HG03457 (cell line): ENCODE data around the gene DIAPH2.
"Not testable (repeated sequence)": the region's sequence is repeated elsewhere in the genome, so short reads cannot be mapped to it uniquely, and the experiment has no call there.

ENCODE experiments used
- ATAC-seq: cut with Tn5 transposase; IDR thresholded peaks from one replicate; pipeline ENCODE4 v1.9.1; 2021; ENCODE audit warnings: moderate number of reproducible peaks; ENCODE audit not compliant: unreplicated experiment

DIAPH2 gene

DNA sequence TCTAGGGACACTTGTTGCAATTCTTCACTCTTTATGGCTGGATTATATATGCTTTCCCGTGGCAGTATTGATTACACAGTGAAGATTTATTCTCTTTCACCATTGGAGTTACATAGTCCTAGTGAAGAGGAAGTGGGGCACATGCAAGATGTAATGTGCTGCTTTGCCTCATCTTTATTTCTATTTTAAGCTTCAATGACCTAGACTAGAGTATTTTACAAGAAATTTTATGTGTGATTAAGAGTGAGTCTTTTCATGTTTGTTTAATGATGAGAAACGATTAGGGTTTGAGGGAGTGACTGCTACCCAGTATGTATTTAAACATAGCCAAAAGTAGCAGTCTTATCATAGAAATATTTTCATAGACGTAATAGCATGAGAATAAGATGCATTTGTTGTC, 30.8 kb downstream of the DIAPH2 start:
- ATAC-seq, result no peak

DNA sequence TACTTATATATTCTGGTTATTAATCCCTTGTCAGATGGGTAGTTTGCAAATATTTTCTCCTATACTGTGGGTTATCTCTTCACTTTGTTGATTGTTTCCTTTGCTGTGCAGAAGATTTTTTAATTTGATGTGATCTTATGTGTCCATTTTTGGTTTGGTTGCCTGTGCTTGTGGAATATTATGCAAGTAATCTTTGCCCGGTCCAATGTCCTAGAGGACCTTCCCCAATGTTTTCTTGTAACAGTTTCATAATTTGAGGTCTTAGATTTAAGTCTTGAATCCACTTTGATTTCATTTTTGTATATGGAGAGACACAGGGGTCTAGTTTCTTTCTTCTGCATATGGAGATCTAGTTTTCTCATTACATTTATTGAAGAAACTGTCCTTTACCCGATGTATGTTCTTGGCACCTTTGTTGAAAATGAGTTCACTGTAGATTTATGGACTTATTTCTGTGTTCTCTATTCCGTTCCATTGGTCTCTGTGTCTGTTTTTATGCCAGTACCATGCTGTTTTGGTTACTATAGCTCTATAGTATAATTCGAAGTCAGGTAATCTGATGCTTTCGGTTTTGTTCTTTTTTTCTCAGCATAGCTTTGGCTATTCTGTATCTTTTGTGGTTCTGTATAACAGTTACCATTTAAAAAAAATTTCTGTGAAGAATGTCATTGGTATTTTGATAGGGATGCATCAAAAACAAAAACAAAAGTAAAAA, 34.7 kb downstream of the DIAPH2 start:
- no peak for ATAC-seq

DNA sequence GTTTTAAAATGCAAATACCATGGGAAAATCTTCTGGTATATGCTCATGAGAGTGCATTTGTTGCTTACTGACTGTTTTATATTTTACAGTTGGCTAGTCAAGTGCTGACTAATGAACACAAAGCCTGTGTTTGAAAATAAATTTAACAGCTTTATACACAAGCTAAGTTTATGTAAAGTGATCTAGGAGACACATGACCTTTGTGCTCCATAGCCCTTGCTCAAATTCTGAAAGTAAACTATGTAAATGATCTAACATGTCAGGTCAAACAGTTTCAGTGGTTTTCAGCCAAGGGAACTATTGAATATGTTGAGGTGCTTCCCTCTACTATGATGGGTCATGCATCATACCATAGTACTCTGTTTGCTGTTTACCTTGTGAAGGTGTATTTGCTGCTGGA, 36.7 kb downstream of the DIAPH2 start:
- peak; percentile 99 for ATAC-seq

DNA sequence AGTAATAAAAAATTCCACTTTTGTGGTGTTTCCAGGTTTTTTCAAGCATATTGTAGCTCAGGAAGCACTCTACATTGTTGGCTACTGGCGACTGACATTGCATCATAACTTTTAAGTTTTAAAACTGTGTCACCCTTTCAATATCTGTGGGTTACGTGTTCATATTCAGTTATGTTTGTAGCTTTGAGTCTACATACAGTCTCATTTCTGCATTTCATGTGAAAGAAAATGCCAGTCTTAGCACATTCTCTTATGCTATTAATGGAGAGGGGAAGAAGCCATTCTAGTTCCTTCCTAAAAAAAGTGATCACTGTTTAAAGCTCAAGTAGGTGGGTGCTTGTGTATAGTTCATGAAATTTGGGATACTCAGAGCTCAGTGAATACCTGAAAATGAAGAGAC, 38.1 kb downstream of the DIAPH2 start:
- ATAC-seq, result no peak

DNA sequence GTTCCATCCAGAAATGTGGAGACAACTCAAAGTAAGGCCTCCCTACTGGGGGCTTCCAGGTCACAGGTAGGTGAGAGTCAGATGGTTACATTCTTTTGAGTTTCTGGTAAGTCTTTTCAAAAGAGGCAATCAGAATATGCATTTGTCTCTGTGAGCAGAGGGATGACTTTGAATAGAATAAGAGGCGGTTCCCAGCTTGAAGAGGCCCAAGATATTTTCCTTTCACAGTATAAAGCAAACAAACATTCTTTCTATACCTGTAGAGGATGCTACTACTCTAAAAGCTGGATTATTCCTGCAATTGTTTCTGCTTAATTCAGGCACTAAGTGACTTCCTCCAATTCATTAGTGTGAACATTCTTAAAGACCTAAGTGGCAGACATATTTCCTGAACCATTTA, 44.4 kb downstream of the DIAPH2 start:
- ATAC-seq, result no peak

DNA sequence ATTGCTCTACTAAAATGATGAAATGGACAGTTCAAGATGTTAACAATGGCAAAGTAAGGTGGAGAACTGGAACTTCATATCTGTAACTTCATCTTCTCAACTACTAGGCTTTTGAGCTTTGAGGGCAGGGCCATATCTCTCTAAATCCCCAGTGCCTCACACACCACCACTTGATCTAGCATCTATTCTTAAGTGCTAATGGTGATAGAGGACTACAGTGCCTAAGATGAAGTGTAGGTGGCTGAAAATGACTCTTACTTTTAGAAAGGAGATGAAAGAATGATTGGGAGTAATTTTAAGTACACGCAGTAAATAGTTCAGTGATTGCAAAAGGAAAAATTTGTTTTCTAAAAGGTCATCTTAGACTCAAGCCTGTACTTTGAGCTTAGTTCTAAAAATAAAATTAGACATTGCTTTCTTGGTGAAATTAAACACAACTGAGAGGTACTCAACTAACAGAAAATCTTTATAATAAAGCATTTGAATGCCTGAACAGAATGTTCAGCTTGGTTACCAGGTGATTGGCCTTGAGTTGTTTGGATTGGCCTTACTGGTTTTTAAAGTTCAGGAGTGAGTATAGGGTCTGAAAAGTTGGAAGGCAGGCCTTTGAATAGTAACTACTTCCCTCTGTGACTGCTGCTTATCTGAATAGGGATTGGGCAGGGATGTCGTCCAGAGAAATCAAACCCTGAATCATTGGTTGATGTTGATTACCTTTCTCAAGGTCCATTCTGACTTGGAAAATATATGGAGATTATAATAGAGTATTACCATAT, 45.4 kb downstream of the DIAPH2 start:
- no peak for ATAC-seq

DNA sequence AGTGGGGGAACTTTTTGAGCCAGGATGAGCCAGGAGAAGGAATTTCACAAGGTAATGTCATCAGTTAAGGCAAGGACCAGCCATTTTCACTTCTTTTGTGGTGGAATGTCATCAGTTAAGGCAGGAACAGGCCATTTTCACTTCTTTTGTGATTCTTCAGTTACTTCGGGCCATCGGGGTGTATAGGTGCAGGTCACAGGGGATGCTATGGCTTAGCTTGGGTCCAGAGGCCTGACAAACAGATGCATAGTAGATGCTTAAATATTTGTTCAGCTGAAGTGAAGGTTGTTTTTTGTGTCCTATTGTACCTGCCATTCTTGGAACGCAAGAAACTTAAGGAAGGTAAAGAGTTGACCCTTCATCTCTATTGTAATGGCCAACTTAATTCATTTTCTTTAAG, 46.4 kb downstream of the DIAPH2 start:
- ATAC-seq, result not testable (repeated sequence)

DNA sequence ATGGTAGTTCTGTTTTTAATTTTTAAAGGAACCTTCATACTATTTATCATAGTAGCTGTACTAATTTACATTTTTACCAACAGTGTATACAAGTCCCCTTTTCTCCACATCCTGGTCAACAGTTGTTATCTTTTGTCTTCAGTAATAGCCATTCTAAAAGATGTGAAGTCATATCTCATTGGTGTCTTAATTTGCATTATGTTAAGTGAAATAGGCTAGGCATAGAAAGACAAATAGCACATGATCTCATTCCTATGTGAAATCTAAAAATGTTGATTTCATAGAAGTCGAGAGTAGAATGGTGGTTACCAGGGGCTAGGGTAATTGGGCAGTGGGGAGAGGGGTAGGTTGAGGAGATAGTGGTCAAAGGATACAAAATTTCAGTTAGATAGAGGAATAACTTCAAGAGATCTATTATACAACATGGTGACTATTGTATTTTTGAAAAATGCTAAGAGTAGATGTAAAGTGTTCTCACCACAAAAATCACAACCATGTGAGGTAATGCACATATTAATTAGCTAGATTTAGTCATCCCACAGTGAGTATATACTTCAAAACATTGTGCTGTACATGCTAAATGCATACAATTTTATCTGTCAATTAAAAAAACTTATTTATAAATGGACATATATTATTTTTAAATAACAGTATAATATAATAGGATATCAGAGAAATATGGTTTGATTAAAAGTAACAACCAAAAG, 58.9 kb downstream of the DIAPH2 start:
- ATAC-seq, result no peak

DNA sequence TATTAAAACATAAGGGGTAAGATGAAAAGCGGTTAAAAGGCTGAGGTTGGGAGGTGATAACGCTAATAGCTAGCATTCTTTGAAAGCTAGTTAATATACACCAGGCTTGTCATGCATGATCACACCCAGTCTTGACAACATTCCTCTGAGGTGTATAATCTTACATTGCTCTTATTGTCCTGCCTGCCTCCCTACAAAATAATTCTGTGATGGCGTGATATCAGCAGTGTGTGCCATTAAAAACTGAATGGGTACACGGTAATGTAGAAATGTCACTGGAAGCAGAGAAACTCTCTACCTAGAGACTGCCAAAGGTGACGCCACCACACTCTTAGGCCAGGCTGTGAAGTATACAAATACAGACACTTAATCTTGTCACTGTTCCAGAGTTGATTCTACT, 68.1 kb downstream of the DIAPH2 start:
- no peak for ATAC-seq

DNA sequence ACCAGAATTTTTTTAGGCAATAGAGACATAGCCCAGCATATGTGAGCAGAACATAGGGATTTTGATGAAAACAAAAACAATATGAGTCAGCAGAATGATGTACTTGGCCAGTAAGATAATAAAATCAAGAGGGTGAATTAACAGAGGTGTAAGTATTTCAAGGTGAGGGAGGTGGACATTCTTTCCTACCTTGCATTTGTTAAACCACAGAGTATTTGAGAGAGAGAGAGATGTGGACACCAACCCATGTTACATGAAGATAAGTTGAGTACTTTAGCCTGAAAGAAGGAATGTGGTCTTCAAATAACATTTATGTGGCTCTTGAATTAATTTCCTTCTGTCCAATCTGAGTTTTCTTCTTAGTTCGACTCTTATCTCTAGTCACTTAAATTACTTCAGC, 68.6 kb downstream of the DIAPH2 start:
- no peak for ATAC-seq

DNA sequence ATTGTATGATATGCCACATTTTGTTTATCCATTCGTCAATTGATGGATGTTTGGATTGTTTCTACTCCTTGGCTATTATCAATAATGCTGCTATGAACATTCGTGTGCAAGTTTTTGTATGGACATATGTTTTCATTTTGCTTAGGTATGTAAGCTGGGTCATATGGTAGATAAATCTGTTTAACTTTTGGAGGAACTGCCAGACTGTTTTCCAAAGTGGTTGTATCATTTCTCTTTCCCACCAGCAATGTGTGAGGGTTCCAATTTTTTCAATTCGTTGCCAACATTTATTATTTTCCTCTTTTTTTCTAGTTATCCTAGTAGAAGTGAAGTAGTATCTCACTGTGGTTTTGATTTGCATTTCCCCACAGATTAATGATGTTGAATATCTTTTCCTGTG, 71.8 kb downstream of the DIAPH2 start:
- no peak for ATAC-seq

DNA sequence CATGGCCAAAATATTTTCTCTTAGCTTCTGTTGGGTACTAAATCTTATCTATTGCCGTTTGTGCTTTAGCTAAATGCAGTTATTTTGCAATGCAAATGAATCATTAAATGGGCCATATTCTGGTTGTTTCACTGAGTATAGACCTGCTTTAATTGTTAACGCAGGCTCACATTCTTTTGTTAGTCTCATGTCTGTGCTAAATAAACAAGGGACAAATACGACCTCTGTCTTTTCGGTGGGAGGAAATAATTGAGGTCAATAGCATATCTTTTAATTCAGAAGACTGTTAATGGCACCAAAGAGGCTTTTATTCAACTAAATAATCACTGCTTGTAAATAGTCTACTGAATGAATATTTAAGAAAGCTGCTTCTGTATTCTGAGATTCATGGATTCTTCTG, 76.9 kb downstream of the DIAPH2 start:
- ATAC-seq, result no peak

DNA sequence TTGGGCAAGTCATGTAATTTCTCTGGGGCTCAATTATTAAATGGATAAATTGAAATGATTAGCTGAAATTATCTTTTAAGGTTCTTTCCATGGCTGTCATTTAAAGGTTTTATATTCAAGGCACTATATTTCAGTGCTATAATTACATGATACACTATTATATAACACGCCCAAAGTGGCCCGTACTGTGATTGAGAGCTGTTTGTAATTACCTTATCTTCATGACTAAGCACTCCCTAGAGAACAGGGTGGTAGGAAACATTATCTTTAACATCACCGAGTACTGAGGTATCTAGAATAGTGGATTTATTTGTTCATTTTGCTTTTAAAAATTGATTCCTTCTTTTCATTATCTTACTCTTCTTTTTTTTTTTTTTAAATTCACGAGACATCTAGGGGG, 79.0 kb downstream of the DIAPH2 start:
- ATAC-seq, result no peak

DNA sequence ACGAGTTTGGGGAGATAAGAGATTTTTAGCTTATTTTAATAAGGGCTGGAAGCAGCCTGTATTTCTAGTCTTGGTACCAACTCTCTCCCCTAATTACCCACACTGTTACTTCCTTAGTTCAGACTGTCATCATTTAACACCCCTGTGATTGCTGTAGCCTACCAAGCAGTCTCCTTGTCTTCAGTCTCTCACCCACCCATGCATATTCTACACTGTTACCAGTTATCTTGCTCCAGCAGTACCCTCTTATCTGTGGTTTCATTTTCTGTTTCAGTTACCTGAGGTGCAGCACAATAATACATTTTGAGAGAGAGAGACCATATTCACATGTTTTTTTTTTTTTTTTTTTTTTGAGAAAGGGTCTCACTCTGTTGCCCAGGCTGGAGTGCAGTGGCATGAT, 80.2 kb downstream of the DIAPH2 start:
- ATAC-seq, result peak; percentile 61

DNA sequence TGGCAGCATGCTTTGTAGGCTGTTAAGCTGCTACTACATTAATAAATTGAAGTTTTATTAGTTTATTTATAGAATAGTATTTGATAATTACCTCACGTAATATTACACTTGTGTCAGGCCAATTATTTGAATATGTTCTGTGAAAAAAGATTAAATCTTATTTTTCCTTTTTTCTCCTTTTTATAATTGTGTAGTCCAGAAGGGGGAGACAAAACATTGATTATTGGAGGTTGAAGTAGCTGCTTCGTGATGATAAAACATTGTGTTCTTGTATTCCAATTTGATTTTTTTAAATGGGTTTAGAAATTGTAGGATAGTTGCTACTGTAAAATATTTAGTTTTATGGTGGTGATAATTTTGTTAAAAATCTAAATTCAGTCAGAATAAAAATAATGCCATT, 85.7 kb downstream of the DIAPH2 start:
- ATAC-seq, result no peak

DNA sequence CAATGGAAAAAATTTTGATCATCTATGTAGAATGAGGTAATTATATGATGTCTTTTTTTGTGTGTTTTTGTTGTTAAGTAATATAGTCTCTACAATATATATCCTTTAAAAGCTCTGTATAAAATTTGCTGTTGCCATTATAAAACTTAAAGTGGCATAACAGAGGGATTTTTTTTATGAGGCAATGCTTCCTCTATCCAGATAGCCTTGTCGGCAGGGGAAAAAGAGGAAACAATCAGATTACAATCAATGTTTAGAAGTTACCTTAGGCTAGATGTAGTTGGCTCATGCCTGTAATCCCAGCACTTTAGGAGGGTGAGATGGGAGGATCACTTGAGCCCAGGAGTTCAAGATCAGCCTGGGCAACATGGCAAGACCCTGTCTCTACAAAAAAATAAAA, 86.8 kb downstream of the DIAPH2 start:
- ATAC-seq, result no peak

DNA sequence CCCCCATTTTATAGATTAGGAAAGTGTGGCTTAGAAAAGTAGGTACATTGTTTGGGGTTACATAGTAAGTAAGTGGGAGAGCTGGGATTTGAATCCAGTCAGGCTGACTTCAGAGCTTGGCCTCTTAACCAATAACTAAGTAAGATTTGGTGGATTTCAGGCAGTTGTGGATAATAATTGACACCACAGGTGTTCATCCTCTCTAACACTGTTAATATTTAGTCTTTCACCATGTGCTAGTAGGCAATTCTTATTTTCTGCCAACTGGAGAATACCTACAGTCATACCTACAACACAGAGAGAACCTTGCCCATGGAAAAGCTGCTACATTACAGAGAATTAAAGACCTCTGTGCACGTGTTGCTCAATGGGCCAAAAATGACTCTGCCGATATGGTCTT, 89.5 kb downstream of the DIAPH2 start:
- no peak for ATAC-seq

DNA sequence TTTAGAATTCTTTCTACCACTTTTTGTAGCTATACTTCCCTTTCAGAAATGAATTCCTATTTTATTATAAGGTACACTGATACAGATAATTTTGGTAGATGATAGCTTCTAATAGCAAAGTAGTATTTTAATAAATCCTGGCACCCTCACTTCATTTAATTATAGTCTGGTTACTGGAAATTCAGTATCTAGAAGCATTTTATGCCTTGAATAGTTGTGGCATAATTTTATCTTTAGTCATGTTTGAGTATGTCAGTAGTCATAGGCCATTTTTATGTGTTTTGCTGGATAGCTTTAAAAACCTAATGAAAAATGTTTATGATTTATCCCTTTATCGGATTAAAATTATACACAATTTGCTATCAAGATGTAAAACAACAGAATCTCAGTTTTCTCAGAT, 92.3 kb downstream of the DIAPH2 start:
- no peak for ATAC-seq

DNA sequence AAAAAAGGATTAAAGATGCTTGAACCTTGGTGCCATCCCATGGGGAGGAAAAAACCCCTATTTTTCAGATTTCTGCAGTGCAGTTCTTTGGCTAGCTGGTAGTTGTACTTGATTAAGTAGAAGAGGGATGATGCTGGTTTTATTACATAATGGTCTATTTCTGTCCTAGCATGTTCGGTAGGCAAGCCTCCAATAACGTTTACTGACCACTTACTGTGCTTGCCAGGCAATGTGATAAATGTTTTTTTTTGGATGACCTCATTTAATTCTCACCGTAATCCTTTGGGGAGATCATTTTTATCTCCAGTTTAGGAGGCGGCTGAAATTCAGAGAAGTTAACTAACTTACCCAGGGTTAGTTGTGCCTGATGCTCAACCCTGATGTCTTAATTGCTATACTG, 106.9 kb downstream of the DIAPH2 start:
- no peak for ATAC-seq

DNA sequence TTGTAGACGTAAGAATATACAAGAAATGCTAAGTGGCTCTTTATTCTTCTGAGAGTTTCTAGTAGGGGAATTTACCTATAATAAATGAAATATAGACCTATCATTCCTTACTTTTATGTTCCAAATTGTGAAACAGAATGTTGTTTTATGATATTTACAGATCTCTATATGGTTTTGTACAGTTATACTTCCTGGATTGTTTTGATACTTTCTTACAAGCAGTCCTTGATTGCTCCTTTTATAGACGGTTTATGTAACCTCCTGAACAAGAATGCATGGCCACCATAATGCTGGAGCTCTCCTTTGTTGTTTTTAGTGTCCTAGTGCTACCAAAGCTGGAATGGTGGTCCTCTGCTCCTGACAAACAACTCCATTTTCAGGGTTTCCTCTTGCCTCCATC, 107.4 kb downstream of the DIAPH2 start:
- no peak for ATAC-seq

DNA sequence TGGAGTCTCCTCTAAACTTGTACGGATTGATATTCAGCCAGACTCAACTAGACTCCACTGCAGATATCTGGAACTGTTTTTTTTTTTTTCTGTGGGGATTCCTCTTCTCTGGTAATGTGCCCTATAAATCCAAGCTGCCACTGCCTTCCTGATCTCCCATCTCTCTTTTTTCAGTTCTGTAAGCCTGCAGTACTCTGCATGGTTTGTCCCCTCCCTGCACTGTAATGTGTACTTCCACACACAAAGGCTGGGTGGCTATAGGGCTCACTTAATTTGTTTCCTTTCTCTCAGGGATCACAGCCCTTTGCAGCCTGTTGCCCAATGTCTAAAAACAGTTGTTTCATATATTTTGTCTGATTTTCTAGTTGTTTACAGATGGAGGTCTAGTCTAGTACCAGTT, 114.3 kb downstream of the DIAPH2 start:
- ATAC-seq, result no peak

DNA sequence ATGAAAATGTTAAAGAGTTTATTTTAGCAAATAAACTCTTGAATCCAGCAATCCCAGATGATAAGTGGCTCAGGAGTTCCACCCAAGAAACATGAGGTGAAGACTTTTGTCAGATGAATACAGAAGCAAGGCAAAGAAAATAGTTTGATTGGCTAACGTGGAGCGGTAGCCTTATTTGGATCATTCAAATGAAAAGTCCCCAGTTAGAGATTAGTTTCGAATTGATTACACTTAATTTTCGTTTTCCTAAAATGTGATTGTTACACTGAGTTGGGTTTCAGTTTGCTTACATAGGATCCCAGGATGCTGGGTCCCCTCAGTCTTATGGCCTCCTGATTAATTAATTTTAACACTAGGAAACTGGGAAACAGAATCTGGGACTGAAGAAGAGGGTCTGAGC, 122.7 kb downstream of the DIAPH2 start:
- ATAC-seq, result no peak
